BE2C (cell line): ENCODE results near the gene EPS15.

Experiments used
- DNase-seq: peaks from one replicate; pipeline ENCODE4 v3.0.0-alpha.2; 2020
- H3K27me3 ChIP-seq: fragments of 250-450 bp; sonication (Bioruptor Pico); 2 replicates; pipeline ENCODE4 v1.5.1; 2020; ENCODE audit warnings: mild to moderate bottlenecking
- H3K36me3 ChIP-seq: fragments of 250-450 bp; sonication (Bioruptor Pico); 2 replicates; pipeline ENCODE4 v1.5.1; 2020; ENCODE audit warnings: mild to moderate bottlenecking
- H3K4me1 ChIP-seq: fragments of 250-450 bp; sonication (Bioruptor Pico); 2 replicates; pipeline ENCODE4 v1.5.1; 2020
- H3K4me3 ChIP-seq: 2 replicates; pipeline ENCODE4 v1.5.1; 2011; ENCODE audit warnings: low read depth, low read length
- H3K9me3 ChIP-seq: fragments of 250-450 bp; sonication (Bioruptor Pico); 2 replicates; pipeline ENCODE4 v1.5.1; 2020
- TF ChIP-seq, protein P1 (sequence below): IDR thresholded peaks from 2 replicates; pipeline ENCODE4 v1.5.1; 2012; ENCODE audit warnings: mild to moderate bottlenecking, low read depth, low read length

Gene EPS15

DNA sequence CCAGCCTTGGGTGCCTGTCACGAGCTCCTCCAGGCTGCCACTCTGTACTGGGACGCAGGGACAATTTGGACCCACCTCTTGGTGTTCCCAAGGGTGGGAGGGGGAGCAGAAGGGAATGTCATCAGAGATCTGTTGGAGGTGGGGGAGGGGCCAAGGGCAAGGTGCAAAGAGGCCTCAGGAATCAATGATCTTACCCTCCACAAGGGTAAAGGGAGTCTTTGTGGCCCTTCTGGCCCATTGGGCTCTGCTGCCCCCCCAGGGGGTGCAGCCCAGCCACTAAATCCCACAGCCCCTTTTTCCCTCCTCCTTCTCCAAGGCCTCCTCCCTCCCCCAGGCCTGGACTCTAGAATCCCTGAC, 197.2 kb downstream of the EPS15 start:
- no peaks in the 10 kb centered on the region for H3K36me3 ChIP-seq
- DNase-seq, result no peak
- H3K9me3 ChIP-seq, result no peaks in the 10 kb centered on the region
- peaks cover 10% of the 10 kb centered on the region for H3K4me1 ChIP-seq
- TF ChIP-seq, protein P1, sequence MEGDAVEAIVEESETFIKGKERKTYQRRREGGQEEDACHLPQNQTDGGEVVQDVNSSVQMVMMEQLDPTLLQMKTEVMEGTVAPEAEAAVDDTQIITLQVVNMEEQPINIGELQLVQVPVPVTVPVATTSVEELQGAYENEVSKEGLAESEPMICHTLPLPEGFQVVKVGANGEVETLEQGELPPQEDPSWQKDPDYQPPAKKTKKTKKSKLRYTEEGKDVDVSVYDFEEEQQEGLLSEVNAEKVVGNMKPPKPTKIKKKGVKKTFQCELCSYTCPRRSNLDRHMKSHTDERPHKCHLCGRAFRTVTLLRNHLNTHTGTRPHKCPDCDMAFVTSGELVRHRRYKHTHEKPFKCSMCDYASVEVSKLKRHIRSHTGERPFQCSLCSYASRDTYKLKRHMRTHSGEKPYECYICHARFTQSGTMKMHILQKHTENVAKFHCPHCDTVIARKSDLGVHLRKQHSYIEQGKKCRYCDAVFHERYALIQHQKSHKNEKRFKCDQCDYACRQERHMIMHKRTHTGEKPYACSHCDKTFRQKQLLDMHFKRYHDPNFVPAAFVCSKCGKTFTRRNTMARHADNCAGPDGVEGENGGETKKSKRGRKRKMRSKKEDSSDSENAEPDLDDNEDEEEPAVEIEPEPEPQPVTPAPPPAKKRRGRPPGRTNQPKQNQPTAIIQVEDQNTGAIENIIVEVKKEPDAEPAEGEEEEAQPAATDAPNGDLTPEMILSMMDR, result no peak
- H3K4me3 ChIP-seq, result no peak overlapping the region
- no peaks in the 10 kb centered on the region for H3K27me3 ChIP-seq

DNA sequence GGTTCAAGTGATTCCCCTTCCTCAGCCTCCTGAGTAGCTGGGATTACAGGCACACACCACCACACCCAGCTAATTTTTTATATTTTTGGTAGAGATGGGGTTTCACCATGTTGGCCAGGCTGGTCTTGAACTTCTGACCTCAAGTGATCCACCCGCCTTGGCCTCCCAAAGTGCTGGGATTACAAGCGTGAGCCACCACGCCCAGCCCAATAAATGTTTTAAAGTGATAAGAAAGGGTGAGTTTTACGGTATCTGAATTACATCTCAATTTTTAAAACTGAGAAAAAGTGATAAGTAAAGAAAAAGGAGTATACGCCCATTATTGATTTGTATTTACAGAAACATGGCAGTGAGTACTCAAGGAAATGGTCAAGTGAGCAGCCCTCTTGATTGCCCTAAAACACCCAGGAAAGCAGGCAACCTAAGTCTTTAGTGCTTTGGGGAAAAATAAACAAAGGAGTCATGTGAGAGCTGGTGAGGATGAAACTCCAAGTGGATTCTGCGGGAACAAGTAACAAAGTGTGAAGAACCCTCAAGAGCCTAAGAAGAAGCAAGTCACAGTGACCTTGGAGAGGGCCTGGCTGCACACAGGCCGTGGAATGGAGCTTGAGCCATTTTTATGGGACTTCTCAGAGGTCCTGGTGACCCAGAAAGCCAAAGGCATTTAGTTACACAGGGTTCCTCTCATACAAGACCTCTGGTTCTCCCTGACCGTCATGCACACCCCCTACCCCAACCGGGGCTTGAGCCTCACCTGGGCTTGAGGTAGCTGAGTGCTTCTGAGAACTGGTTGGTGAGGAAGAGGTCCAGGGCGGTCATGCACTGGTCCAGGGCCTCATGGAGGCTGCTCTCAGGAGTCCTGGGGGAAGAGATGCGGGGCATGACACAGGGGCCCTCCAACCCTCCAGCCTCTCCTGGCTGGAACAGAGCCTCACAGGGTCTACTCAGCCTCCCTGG, 197.8 kb downstream of the EPS15 start:
- Histone ChIP-seq H3K27me3 (no peaks in the 10 kb centered on the region), H3K4me3 (no peak overlapping the region), H3K36me3 (no peaks in the 10 kb centered on the region), H3K4me1 (peaks cover 6% of the 10 kb centered on the region), H3K9me3 (no peaks in the 10 kb centered on the region)
- no peak for DNase-seq
- TF ChIP-seq, protein P1, result no peak

DNA sequence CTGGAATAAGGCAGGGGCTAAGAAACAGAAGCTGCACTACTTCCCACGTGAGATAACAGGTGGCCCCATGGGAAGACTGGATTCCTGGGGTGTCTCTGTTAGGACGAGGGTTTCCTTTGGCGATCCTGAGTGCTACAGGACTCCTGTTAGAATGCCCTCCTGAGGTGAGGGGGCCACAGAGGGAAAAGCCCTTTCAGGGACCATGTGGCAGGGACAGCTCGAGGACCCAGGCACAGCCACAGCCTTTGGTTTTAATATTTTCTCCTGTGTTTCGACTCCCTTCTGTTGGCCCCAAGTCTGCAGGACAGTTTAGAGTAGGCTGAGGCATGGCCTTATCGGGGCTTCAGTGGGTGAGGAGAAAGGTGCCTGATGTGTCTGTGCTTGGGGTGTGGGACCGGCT, 201.3 kb downstream of the EPS15 start:
- no peak overlapping the region for H3K4me3 ChIP-seq
- DNase-seq, result no peak
- no peaks in the 10 kb centered on the region for H3K9me3 ChIP-seq
- no peaks in the 10 kb centered on the region for H3K4me1 ChIP-seq
- TF ChIP-seq, protein P1, result no peak
- H3K36me3 ChIP-seq, result no peaks in the 10 kb centered on the region
- H3K27me3 ChIP-seq, result no peaks in the 10 kb centered on the region

DNA sequence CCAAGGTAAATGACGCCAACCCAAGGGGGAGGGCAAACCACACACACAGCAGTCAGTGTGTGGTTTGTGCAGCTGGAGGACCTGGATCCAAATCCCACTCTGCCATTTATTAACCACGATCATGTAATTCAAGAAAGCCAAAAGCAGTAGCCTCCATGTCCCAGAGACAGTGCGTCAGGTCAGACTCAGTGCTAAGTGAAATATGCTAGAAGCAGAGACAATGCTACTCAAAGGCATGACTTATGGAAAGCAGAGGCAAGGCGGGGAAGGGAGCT, 202.3 kb downstream of the EPS15 start:
- H3K9me3 ChIP-seq, result no peaks in the 10 kb centered on the region
- no peaks in the 10 kb centered on the region for H3K4me1 ChIP-seq
- no peak overlapping the region for H3K4me3 ChIP-seq
- DNase-seq, result no peak
- no peaks in the 10 kb centered on the region for H3K27me3 ChIP-seq
- TF ChIP-seq, protein P1, result no peak
- no peaks in the 10 kb centered on the region for H3K36me3 ChIP-seq

DNA sequence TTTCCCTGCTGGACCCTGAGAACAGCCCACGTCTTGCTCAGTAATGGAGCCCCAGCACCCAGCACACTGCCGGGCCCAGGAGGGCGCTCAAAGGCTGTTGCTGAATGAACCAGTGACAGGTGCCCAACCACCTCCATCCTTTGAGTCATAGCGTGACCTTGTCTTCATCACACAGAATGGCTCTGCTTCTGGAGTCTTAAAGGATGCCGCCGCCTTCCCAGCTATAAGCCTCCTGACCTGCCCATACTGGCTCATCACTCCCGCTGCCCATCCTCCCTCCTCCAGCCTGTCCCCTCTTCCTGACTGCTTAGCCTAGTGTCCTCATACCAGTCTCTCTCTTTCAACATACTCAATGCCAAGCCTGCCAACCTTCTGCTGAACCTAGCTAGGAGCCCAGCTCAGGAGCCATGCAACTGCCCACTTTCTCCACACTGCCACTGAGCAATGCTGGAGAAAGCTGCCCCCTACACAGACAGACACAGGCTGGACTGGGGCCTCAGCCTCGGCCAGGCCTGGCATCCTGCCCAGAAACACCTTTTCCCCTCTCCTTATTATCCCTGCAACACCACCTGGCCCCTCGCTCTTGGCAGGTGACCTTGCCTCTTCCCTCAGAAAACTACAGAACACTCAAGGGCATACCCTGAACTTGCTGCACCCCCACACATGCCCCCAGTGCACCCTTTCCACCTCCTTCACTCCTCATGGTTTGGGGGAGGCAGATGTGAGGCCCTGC, 202.8 kb downstream of the EPS15 start:
- H3K4me3 ChIP-seq, result no peak overlapping the region
- no peaks in the 10 kb centered on the region for H3K9me3 ChIP-seq
- no peaks in the 10 kb centered on the region for H3K27me3 ChIP-seq
- no peaks in the 10 kb centered on the region for H3K4me1 ChIP-seq
- no peaks in the 10 kb centered on the region for H3K36me3 ChIP-seq
- DNase-seq, result no peak
- TF ChIP-seq, protein P1, result no peak

DNA sequence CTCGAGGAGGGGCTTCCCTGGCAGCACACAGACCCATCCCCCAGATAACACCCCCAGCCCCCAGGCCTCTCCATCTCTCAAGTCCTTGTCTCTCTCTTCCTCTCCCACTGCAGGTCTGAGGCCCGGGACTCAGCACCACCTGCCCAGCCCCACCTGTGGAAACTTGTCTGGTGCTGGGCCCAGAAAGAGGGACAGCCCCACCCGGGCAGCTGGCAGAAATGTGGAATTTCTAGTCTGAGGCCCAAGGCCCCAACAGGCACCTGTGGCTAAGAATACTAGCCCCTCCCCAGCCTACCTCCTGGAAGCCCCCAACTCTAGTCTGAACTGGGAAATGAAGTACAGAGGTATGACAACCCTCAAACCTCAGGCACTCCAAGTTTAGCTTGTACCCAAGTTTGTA, 204.1 kb downstream of the EPS15 start:
- Histone ChIP-seq H3K4me3 (no peak overlapping the region), H3K4me1 (no peaks in the 10 kb centered on the region), H3K9me3 (no peaks in the 10 kb centered on the region), H3K27me3 (no peaks in the 10 kb centered on the region), H3K36me3 (no peaks in the 10 kb centered on the region)
- no peak for DNase-seq
- TF ChIP-seq, protein P1, result no peak
